GM18502 (cell line): ENCODE data around the gene ABCD2.
A peak's percentile ranks its signal among the peaks of the same experiment; 100 is the strongest.
"Not testable (repeated sequence)": the region's sequence is repeated elsewhere in the genome, so short reads cannot be mapped to it uniquely, and the experiment has no call there.

Source experiments
- ATAC-seq: cut with Tn5 transposase; IDR thresholded peaks from one replicate; pipeline ENCODE4 v1.9.1; 2021; ENCODE audit warnings: mild to moderate bottlenecking; ENCODE audit not compliant: unreplicated experiment, poor library complexity

Gene ABCD2

GRCh38 chr12:39616251-39616650 lies 3.4 kb downstream of the ABCD2 start:
- ATAC-seq, result no peak

- no peak for ATAC-seq
Measured at GRCh38 chr12:39613525-39613924, 6.1 kb downstream of the ABCD2 start.

GRCh38 chr12:39612250-39612649 lies 7.4 kb downstream of the ABCD2 start:
- no peak for ATAC-seq

DNA sequence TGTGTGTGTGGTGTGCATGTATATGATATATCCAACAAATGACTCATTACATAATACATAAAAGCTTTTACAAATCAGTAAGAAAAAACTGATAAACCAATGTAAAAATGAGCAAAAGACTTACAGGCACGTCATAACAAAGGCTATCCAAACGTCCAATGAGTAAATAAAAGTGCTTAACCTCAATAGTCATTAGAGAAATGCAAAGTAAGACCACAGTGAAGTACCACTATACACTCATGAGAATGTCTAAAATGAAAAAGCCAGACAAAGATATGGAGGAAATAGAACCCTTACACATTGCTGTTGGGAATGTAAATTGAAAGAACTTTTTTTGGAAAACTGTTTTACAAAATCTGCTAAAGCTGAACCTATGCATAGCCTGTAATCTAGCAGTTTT lies 7.8 kb downstream of the ABCD2 start:
- ATAC-seq, result no peak

GRCh38 chr12:39610436-39611025 lies 9.1 kb downstream of the ABCD2 start:
- no peak for ATAC-seq

- ATAC-seq, result no peak
Measured at GRCh38 chr12:39606712-39607423, 12.7 kb downstream of the ABCD2 start.

GRCh38 chr12:39605996-39606395 lies 13.6 kb downstream of the ABCD2 start:
- no peak for ATAC-seq

- no peak for ATAC-seq
Measured at GRCh38 chr12:39605501-39605900, 14.1 kb downstream of the ABCD2 start.

- no peak for ATAC-seq
Measured at GRCh38 chr12:39603065-39603464, 16.5 kb downstream of the ABCD2 start.

DNA sequence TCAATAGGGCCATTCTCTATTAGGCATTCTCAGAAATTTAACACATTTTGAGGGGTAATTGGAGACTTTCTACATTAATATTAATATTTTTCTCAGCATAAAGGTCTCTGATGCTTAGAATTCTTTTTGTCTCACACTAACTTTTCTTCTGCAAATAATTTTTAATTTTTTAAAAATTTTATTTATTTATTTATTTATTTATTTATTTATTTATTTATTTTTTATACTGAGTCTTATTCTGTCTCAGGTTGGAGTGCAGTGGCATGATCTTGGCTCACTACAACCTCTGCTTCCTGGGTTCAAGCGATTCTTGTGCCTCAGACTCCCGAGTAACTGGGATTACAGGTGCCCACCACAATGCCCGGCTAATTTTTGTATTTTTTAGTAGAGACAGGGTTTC lies 17.7 kb downstream of the ABCD2 start:
- not testable (repeated sequence) for ATAC-seq

DNA sequence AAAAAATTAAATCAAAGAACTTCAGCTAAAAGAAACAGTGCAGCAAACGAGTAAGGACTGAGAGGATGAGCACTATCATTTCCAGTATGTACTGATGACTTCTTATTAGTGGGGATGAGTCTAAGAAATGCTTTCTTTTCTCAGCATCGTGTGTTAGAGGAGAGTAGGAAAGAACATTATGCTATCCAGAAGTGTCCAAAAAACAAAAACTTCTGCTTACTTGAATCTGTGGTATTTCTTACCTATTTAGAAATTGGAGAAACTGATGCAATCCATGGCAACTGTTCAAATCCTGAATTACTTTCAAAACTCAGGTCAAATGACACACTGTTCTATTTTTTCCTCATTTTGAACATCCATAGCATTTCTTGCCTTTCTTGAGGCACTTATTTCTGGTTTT lies 23.7 kb downstream of the ABCD2 start:
- no peak for ATAC-seq

GRCh38 chr12:39592295-39592694 lies 27.3 kb downstream of the ABCD2 start:
- no peak for ATAC-seq

DNA sequence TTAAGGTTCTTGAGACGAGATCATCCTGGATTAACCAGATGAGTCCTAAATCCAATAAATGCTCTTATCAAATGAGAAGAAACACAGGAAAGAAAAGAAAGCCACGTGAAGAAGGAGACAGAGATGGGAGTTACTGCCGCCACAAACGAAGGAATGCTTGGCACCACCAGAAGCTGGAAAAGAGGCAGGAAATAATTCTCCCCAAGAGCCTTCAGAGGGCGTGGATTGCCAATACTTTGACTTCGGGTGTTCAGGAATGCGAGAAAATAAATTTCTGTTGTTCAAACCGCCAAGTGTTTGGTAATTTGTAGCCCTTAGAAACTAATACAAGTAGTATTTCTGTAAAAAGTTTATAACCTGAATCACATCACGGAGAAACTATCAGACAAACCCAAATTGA lies 31.3 kb downstream of the ABCD2 start:
- no peak for ATAC-seq

DNA sequence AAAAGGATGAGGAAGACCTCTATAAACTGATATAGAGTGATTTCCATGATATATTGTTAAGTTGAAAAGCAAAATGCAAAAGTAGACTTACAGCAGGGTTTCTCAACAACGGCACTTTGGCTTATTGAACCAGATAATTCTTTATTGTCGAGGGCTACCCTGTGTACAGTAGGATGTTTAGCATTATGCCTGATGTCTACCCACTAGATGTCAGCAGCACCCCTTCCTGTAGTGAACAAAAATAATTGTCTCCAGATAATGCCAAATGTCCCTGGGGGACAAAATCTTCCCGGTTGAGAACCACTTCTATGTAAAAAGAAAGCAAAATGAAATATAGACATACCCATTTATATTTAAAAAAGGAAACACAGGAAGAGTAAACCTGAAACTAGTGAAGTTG lies 32.4 kb downstream of the ABCD2 start:
- peak; percentile 94 for ATAC-seq

GRCh38 chr12:39586816-39587215 lies 32.8 kb downstream of the ABCD2 start:
- no peak for ATAC-seq

GRCh38 chr12:39581592-39581991 lies 38.0 kb downstream of the ABCD2 start:
- ATAC-seq, result no peak

- ATAC-seq, result no peak
Measured at GRCh38 chr12:39575498-39575875, 44.1 kb downstream of the ABCD2 start.

DNA sequence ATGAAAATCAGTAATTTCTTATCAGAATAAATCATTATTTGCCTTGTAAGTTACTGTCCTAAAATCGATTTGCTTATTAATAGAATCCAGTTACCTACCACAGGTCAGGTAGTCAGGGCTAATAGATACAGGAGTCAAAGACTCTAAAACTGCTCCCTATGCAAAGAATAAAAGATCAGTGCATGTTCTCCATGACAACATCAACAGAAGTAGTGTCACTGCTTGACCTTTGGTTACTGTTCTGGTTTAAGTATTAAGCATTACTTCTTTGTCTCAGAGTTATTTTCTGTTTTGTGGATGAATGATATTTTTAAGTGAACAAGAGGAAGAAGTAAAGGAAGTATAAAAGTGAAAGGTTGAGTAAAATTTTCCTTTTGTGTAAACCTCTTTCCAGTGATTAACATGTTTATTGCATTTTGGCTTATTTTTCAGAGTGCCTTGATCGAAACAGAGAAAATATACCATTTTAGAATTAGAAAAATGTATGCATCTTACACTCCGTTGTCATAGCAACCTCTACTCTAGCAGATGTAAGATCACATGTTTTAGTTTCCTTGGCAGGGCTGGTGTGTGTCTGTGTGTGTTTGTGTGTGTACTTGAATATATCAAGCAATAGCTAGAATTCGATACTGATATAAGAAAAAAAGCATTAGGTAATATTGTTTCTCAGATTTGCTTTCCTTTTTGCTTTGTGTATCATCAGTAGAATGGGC lies 44.7 kb downstream of the ABCD2 start:
- no peak for ATAC-seq

DNA sequence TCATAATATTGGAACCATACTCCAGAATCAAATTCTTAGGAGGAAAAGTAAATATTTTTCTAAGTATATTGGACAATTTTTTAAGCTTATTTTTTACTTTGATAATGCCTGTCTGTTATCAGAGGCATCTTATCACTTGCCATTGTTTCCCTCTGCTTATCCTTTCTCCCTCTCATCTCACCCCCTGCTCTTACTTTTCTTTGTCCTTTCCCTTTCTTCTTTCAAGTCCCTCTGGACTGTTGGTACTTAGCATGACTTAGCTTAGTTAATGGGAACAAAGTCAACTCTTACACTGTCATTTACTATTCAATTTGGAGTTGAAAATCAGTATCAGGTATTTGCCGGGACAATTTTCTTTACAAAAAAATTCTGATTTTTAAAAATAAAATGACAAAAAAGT lies 45.2 kb downstream of the ABCD2 start:
- ATAC-seq, result no peak

- ATAC-seq, result no peak
Measured at GRCh38 chr12:39573971-39574370, 45.6 kb downstream of the ABCD2 start.

- no peak for ATAC-seq
Measured at GRCh38 chr12:39572551-39572950, 47.1 kb downstream of the ABCD2 start.

DNA sequence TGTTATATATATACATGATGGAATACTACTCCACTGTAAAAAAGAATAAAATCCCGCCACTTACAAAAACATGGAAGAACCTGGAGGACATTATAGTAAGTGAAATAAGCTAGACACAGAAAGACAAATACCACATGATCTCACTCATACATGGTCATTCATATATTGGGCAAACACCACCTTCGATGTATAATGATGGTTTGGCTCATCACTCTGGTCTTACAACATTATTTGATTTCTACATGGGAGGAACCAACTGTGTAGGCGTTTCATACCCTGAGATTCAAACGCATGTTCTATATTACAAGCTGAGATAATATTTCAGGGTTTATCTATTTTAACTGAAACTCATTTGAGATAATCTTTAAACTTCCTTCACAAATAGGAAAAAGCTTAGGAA lies 48.3 kb downstream of the ABCD2 start:
- ATAC-seq, result no peak
